HG03175 (cell line): Measurements from ENCODE around the gene CDHR4.
"Not testable (repeated sequence)": the region's sequence is repeated elsewhere in the genome, so short reads cannot be mapped to it uniquely, and the experiment has no call there.

Experiments used
- ATAC-seq: cut with Tn5 transposase; IDR thresholded peaks from one replicate; pipeline ENCODE4 v1.9.1; 2021; ENCODE audit warnings: mild to moderate bottlenecking, moderate library complexity; ENCODE audit not compliant: unreplicated experiment

Gene CDHR4

GRCh38 chr3:49780975-49781365 lies 18.7 kb downstream of the CDHR4 start:
- ATAC-seq = not testable (repeated sequence)

GRCh38 chr3:49780080-49780974 lies 19.3 kb downstream of the CDHR4 start:
- ATAC-seq = no peak

DNA sequence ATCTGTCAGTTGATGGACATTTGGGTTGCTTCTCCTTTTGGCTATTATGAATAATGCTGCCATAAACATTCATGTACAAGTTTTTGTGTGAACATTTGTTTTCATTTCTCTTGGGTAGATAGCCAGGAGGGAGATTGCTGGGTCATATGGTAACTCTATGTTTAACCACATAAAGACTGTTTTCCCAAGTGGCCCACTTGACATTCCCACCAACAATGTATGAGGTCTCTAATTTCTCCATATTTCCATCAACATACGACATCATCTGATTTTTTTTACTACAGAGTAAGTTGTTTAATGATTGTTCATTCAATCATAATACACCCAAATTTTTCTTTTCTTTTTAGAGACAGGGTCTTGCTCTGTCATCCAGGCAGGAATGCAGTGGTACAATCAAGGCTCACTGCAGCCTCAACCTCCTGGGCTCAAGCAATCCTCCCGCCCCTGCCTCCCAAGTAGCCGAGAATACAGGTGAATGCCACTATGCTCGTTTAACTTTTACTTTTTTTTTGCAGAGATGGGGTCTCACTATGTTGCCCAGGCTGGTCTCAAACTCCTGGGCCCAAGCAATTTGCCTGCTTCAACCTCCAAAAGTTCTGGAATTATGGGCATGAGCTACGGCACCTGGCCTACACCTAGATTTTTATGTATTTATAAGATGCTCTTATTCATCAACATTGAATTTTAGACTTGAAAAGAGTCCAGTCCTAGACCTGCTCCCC lies 20.2 kb downstream of the CDHR4 start:
- ATAC-seq = no peak

DNA sequence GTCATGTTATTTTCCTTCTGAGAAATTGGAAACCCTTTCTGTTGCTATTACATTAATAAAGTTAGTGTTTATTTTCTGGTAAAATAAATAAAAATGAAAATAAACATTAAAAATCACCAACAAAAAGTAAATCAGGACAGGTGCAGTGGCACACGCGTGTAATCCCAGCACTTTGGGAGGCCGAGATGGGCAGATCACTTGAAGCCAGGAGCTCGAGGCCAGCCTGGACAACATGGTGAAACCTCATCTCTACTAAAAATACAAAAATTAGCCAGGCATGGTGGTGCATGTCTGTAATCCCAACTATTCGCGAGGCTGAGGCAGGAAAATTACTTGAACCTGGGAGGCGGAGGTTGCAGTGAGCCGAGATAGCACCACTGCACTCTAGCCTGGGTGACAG lies 23.6 kb downstream of the CDHR4 start:
- ATAC-seq = not testable (repeated sequence)

DNA sequence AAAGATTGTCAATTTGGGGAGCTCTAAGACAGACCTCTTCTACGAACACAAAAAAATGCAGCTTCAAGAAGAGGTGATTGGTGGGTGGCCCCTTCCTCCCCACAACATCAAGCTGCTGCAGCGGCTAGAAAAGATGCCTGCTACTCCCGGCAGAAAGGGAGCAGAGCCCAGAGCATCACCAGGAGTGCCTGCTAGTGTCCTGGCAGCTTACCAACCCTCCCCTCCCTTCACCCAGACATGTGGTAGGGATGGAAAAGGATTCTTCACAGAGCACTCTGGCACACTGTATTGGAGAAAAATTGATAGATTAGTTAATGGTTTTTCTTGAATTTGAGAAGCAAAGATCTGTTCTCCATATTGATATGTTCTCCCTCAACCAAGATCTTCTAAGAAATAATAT lies 24.1 kb downstream of the CDHR4 start:
- ATAC-seq = no peak

- ATAC-seq = no peak
These were observed 27.0 kb downstream of the CDHR4 start for GRCh38 chr3:49772703-49773102.

DNA sequence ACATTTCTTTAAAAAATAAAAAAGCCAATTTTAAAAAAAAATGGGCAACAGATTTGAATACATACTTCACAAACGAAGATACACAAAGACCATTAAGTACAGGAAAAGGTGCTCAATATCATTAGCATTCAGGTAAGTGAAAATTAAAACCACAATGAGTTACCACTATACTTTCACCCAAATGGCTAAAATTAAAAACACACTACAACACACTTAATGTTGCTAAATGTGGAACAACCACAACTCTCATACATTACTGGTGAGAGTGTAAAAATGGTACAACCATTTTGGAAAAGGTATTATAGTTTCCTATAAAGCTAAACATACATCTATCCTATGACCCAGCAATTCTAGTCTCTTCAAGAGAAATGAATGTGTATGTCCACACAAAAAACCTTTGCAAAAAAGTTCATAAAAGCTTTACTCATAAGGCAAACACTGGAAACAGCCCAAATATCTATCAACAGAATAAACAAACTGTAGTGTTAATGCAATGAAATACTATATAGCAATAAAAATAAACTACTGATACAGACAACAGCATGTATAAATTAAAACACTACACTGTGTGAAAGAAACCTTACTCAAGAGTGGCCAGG lies 28.2 kb downstream of the CDHR4 start:
- no peak for ATAC-seq

- ATAC-seq = no peak
These were observed 29.7 kb downstream of the CDHR4 start for GRCh38 chr3:49769926-49770325.

DNA sequence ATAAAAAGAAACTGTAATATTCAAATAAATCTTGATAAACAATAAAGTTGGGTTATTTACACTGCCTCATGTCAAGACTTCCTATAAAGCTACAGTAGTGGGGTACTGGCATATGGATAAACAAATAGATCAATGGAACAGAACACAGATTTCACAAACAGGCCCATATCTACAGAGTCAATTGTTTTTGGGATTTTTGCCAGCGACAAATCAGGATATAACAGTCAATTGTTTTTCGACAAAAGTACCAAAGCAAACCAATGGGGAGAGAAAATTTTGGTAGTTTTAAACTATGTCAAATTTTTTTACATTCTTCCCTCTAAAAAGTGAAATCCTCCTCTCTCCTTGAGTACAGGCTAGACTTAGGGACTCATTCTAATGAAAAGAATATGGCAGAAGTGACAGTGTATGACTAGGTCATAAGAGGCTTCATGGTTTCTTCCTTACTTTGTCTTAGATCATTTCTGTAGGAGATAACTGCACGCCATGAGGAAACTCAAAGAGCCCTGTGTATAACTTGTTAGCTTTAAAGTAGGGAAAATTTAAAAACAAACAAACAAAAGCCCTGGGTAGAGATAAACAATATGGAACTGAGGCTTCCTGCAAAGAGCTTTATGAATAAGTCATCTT lies 30.3 kb downstream of the CDHR4 start:
- no peak for ATAC-seq

DNA sequence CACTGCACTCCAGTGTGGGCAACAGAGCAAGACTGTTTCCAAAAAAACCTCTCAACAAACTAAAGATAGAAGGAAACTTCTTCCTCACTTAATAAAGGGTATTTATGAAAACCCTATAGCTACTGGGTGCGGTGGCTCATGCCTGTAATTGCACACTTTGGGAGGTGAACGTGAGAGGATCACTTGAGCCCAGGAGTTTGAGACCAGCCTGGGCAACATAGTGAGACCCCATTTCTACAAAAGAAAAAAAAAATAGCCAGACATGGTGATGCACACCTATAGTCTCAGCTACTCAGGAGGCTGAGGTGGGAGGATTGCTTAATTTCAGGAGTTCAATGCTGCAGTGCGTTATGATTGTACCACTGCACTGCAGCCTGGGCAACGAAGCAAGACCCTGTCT lies 35.7 kb downstream of the CDHR4 start:
- no peak for ATAC-seq

- no peak for ATAC-seq
These were observed 38.0 kb downstream of the CDHR4 start for GRCh38 chr3:49761661-49762060.

DNA sequence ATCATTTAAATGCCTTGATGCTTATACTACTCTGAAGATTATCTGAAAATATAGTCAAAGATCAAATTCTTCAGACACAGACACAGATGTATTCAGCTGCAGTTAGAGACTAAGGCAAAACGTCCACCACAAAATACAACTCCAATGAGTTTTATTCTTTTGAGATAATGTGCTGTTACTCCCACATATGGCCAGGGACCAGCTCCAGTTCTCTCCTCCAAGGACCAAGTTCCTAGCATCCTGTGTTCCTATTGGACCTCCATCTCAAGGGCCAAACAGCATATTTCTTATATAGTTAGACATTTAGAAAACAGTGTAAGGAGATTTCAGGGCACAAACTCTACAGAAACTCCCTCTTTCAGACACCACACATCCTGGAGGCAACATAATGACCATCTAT lies 40.4 kb downstream of the CDHR4 start:
- no peak for ATAC-seq

DNA sequence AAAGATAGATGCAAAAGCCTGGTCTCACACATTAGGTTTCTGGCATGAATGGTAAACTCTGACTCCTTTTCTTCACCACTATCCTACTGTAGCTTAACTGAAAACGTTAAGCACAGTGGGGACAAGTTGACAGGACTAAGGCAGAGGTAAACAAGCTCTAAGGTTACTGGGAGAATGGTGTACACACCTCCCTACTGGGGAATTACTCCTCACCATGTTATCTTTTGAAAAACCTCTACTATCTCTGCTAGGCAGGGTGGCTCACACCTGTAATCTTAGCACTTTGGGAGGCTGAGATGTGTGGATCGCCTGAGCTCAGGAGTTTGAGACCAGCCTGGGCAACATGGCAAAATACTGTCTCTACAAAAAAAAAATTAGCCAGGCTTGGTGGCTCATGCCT lies 42.5 kb downstream of the CDHR4 start:
- no peak for ATAC-seq

DNA sequence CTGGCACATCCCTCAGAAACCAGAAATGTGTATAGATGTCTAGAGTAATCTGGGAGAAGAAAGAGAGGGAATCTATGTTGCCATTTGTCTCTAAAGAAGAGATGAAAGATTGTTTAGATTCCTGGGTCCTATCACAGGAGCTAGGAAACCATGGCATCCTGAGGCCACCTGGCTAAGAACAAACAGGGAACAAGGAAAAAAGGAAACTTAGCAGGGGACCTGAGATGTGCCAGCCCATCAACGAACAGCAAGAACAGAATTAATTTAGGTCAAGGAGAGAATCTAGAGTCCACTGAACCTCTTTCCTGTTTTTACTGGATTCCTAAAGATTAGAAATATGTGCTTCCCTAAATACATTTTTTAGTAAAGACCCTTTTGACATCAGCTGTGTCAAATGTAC lies 43.6 kb downstream of the CDHR4 start:
- ATAC-seq = no peak

- no peak for ATAC-seq
These were observed 45.1 kb downstream of the CDHR4 start for GRCh38 chr3:49754536-49754935.

DNA sequence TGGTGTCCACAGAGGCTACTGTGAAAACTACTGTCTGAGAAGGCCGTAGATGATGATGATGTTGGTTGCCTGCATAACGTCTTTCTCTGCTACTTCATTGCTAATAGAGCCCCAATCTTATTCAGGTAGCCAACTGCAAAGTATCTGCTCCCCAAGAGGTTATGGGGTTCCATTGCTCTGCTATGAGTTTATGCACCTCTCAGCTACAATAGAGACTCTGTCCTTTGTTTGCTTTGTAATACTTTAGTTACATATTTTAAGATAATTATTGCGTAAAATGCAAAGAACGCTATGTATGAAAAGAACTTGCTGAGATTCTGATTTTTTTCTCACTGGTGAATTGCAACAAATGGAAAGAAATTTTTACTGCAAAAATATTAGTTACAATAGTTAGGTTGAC lies 48.2 kb downstream of the CDHR4 start:
- ATAC-seq = no peak

GRCh38 chr3:49750056-49750455 lies 49.6 kb downstream of the CDHR4 start:
- no peak for ATAC-seq

GRCh38 chr3:49748874-49749273 lies 50.8 kb downstream of the CDHR4 start:
- not testable (repeated sequence) for ATAC-seq

DNA sequence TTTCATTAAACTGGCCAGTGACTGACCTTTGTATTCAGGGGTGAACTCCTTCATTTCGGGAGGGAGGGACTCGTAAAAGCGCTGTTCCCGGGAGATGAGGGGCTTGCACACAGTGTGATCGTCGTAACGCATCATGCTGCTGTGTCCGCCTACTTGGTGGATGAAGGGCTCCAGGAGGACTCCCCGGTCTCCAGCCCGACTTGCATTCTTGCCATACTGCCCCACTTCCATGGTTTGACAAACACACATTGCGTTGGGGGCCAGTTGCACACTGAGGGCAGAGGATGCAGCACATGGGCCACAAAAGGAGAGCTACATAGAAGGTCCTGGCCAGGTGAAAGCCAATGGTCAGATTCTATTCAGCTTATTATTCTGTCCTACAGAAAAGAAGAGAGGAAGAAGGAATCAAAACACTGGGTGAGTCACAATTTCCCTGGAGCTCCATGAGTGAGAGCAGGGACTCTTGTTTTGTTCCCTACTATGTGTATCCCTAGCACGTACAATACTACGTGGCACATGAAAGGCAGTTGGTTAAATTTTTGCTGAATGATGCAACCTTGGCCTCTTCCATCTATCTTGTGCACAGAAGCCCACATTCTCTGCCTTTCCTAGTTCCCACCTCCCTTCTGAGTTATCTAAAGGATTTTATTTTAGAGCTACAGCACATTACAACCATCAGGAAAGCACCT lies 51.7 kb downstream of the CDHR4 start:
- no peak for ATAC-seq

DNA sequence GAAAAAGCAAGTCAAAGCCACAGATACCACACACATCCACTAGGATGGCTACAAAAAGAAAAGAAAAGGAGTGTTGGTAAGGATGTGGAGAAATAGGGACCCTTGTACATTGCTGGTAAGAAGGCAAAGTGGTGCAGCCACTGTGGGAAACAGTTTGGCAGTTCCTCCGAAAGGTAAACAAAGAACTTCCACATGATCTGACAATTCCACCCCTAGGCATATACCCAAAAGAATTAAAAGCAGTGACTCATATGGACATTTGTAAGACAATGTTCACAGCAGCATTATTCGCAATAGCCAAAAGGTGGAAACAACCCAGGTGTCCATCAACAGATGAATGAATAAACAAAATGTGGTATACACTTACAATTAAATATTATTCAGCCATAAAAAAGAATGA lies 53.7 kb downstream of the CDHR4 start:
- no peak for ATAC-seq
